Stimulated activated CD8-positive, alpha-beta memory T cell treated with anti-CD3 and anti-CD28 coated beads, Interleukin-12 subunit alpha, Interleukin-12 subunit beta, amount 100 ng/mL, for 4 hours (primary cell): ENCODE measurements around the gene ZNF711.
"Not testable (repeated sequence)": the region's sequence is repeated elsewhere in the genome, so short reads cannot be mapped to it uniquely, and the experiment has no call there.

Source experiments
- DNase-seq: peaks from one replicate; pipeline ENCODE4 v3.0.0-alpha.2; 2020; ENCODE audit warnings: low read depth

The ZNF711 gene

GRCh38 chrX:85243761-85244449 is at the start of gene ZNF711, which contains the start of gene SATL1:
Gene ZNF711 (plus strand): TSS chrX:85243991. CDS start chrX:85247573, 3,582 bp downstream.
Gene SATL1 (minus strand): TSS chrX:85243779. CDS start chrX:85108968, 134,811 bp downstream.
- no peak for DNase-seq

- DNase-seq, result no peak
Measured at GRCh38 chrX:85196319-85196718, 47.5 kb upstream of the ZNF711 start.

- no peak for DNase-seq
Measured at GRCh38 chrX:85203461-85203970, 40.3 kb upstream of the ZNF711 start.

- no peak for DNase-seq
Measured at GRCh38 chrX:85213792-85214530, 29.8 kb upstream of the ZNF711 start.

- no peak for DNase-seq
Measured at GRCh38 chrX:85215946-85216345, 27.8 kb upstream of the ZNF711 start.

GRCh38 chrX:85221361-85221760 is 22.4 kb upstream of the ZNF711 start:
- DNase-seq, result no peak

GRCh38 chrX:85223359-85223758 is 20.4 kb upstream of the ZNF711 start:
- DNase-seq, result no peak

- DNase-seq, result no peak
Measured at GRCh38 chrX:85243155-85243554, 636 bp upstream of the ZNF711 start.

- no peak for DNase-seq
Measured at GRCh38 chrX:85244450-85245211, 840 bp downstream of the ZNF711 start.

GRCh38 chrX:85285286-85285685 is 41.5 kb downstream of the ZNF711 start:
- DNase-seq, result not testable (repeated sequence)

GRCh38 chrX:85288992-85289723 is 45.4 kb downstream of the ZNF711 start:
- no peak for DNase-seq

GRCh38 chrX:85303544-85303943 is 59.8 kb downstream of the ZNF711 start:
- no peak for DNase-seq

GRCh38 chrX:85309717-85310116 is 65.9 kb downstream of the ZNF711 start:
- DNase-seq, result no peak

GRCh38 chrX:85311348-85311747 is 67.6 kb downstream of the ZNF711 start:
- DNase-seq, result not testable (repeated sequence)
